Chondrocyte (in vitro differentiated cells): Measurements from ENCODE around the gene CPXM1. TPM values are rescaled to one million over a fixed set of nuclear protein-coding genes. Genes with fewer than 3 reads are reported as not detected.
"Not testable (repeated sequence)": the region's sequence is repeated elsewhere in the genome, so short reads cannot be mapped to it uniquely, and the experiment has no call there.

Source experiments
- DNase-seq: peaks from one replicate; pipeline ENCODE4 v3.0.0; 2021; ENCODE audit warnings: mixed read lengths, low spot score
- H3K27ac Mint-ChIP-seq: one replicate; pipeline ENCODE4 v1.8.0; 2021; ENCODE audit warnings: mild to moderate bottlenecking, moderate library complexity, mixed read lengths; ENCODE audit not compliant: unreplicated experiment
- H3K27me3 Mint-ChIP-seq: 2 replicates; pipeline ENCODE4 v1.8.0; 2021; ENCODE audit warnings: low read depth, mixed read lengths
- H3K36me3 Mint-ChIP-seq: 2 replicates; pipeline ENCODE4 v1.8.0; 2021; ENCODE audit warnings: low read depth, mixed read lengths
- H3K4me1 Mint-ChIP-seq: 2 replicates; pipeline ENCODE4 v1.8.0; 2021; ENCODE audit warnings: low read depth, mild to moderate bottlenecking, mixed read lengths
- H3K4me3 Mint-ChIP-seq: one replicate; pipeline ENCODE4 v1.8.0; 2021; ENCODE audit warnings: mild to moderate bottlenecking, moderate library complexity, mixed read lengths; ENCODE audit not compliant: unreplicated experiment
- H3K9me3 Mint-ChIP-seq: 2 replicates; pipeline ENCODE4 v1.8.0; 2021; ENCODE audit warnings: low read depth, mixed read lengths
- CTCF ChIP-seq: fragments of 200-600 bp; sonication (generic); IDR thresholded peaks from 2 replicates; pipeline ENCODE4 v1.5.0; 2021; ENCODE audit warnings: antibody characterized with exemption, mild to moderate bottlenecking, moderate library complexity
- total RNA-seq: library from RNA; stranded (reverse); gene quantifications from 3 replicates; pipeline ENCODE4 v1.2.1, GENCODE V29; 2021

The CPXM1 gene
- total RNA-seq, 1 donor from 2014 or later, result 6.3 TPM

GRCh38 chr20:2833761-2834160, 33.3 kb upstream of the CPXM1 start:
- peaks cover 11% of the 10 kb centered on the region for H3K36me3 Mint-ChIP-seq
- H3K4me1 Mint-ChIP-seq, result peaks cover 8% of the 10 kb centered on the region
- peaks cover 2% of the 10 kb centered on the region for H3K27me3 Mint-ChIP-seq
- H3K27ac Mint-ChIP-seq, result no peak overlapping the region
- TF ChIP-seq CTCF, result no peak
- DNase-seq, result no peak
- H3K4me3 Mint-ChIP-seq, result no peak overlapping the region
- peaks cover 3% of the 10 kb centered on the region for H3K9me3 Mint-ChIP-seq

GRCh38 chr20:2831206-2831605, 30.8 kb upstream of the CPXM1 start:
- H3K27me3 Mint-ChIP-seq, H3K4me3 Mint-ChIP-seq, H3K9me3 Mint-ChIP-seq, DNase-seq, H3K27ac Mint-ChIP-seq, H3K36me3 Mint-ChIP-seq, H3K4me1 Mint-ChIP-seq: not testable (repeated sequence)

GRCh38 chr20:2829376-2829775, 28.9 kb upstream of the CPXM1 start:
- H3K36me3 Mint-ChIP-seq, result no peaks in the 10 kb centered on the region
- H3K4me3 Mint-ChIP-seq, result no peak overlapping the region
- peaks cover 5% of the 10 kb centered on the region for H3K9me3 Mint-ChIP-seq
- H3K27ac Mint-ChIP-seq, result no peak overlapping the region
- DNase-seq, result no peak
- no peak for TF ChIP-seq CTCF
- peaks cover 8% of the 10 kb centered on the region for H3K27me3 Mint-ChIP-seq
- H3K4me1 Mint-ChIP-seq, result peaks cover 10% of the 10 kb centered on the region

- H3K36me3 Mint-ChIP-seq, result no peaks in the 10 kb centered on the region
- peaks cover 8% of the 10 kb centered on the region for H3K27me3 Mint-ChIP-seq
- no peak for DNase-seq
- H3K9me3 Mint-ChIP-seq, result peaks cover 3% of the 10 kb centered on the region
- H3K4me1 Mint-ChIP-seq, result peaks cover 5% of the 10 kb centered on the region
- no peak overlapping the region for H3K4me3 Mint-ChIP-seq
- no peak for TF ChIP-seq CTCF
- H3K27ac Mint-ChIP-seq, result no peak overlapping the region
Observed at GRCh38 chr20:2826655-2827054, 26.2 kb upstream of the CPXM1 start.

- no peak overlapping the region for H3K27ac Mint-ChIP-seq
- no peak overlapping the region for H3K4me3 Mint-ChIP-seq
- DNase-seq, result no peak
- no peaks in the 10 kb centered on the region for H3K36me3 Mint-ChIP-seq
- TF ChIP-seq CTCF, result no peak
- H3K9me3 Mint-ChIP-seq, result peaks cover 3% of the 10 kb centered on the region
- peaks cover 6% of the 10 kb centered on the region for H3K4me1 Mint-ChIP-seq
- H3K27me3 Mint-ChIP-seq, result peaks cover 8% of the 10 kb centered on the region
Observed at GRCh38 chr20:2825761-2826160, 25.3 kb upstream of the CPXM1 start.

- Mint-ChIP-seq H3K27me3 (no peaks in the 10 kb centered on the region), H3K36me3 (no peaks in the 10 kb centered on the region), H3K4me1 (peaks cover 20% of the 10 kb centered on the region), H3K4me3 (no peak overlapping the region), H3K9me3 (peaks cover under 1% of the 10 kb centered on the region), H3K27ac (no peak overlapping the region)
- DNase-seq, result no peak
- no peak for TF ChIP-seq CTCF
Observed at GRCh38 chr20:2822073-2822472, 21.6 kb upstream of the CPXM1 start.
